Measurements from ENCODE around the gene GOT2. TPM values are rescaled to one million over a fixed set of nuclear protein-coding genes. Genes with fewer than 3 reads are reported as not detected.

Gene GOT2
- total RNA-seq, 1 experiment from 2014 or later: 135 TPM

- intact Hi-C loops (cut with micrococcal nuclease): no loop called here
- Histone ChIP-seq H3K9me2 (ENCODE audit: insufficient read depth) (no peaks in the 10 kb centered on the region), H3K9me3 (ENCODE audit: control insufficient read depth in 1 of 2, insufficient read depth in 1 of 2, low read depth in 1 of 2, low read length in 2 of 2) (no peaks in the 10 kb centered on the region), H3K36me3 (ENCODE audit: control insufficient read depth in 1 of 2, insufficient read depth in 2 of 2, low read length in 2 of 2) (no peaks in the 10 kb centered on the region; a peak in 1 of 4 replicates), H3K4me1 (ENCODE audit: control insufficient read depth in 1 of 2, insufficient read depth in 2 of 2, low read length in 2 of 2) (peaks cover 0 to 11% of the 10 kb centered on the region in 2 experiments; a peak in 2 of 4 replicates), H2AFZ (ENCODE audit: low read depth, low read length, poor library complexity, severe bottlenecking) (no peak overlapping the region), H4K20me1 (ENCODE audit: insufficient read depth) (no peaks in the 10 kb centered on the region), H3K9ac (ENCODE audit: low read length) (no peak overlapping the region), H3K79me2 (ENCODE audit: insufficient read depth, low read length) (no peaks in the 10 kb centered on the region; the same call in 1 of the 2 replicates), H3K27me3 (ENCODE audit: insufficient read depth, low read length) (no peaks in the 10 kb centered on the region), H3K27ac (ENCODE audit: low read depth, low read length) (no peak overlapping the region), H3K4me2 (ENCODE audit: low read length) (no peak overlapping the region), H3K4me3 (replicated peaks in 1 of 2; ENCODE audit: low read depth in 1 of 2, low read length in 2 of 2) (no peak overlapping the region)
- CTCF ChIA-PET: interaction anchor here (1.7 kb wide), 1 partner anchor 77 kb away, joined by 15 read pairs; no protein-coding TSS in a partner anchor
- no TSS peak for BruUV-seq (replicated peaks)
- POLR2A ChIA-PET: no interaction called here
- DNase-seq (ENCODE audit: low read depth, low spot score): no peak
- RAD21 ChIA-PET (ENCODE audit: low non-redundant PET in 1 of 2, low total read pairs in 2 of 2, uncharacterized antibody in 2 of 2, unreplicated experiment in 2 of 2): interaction anchor here in 1 of 2 experiments (1.5 kb wide), 1 partner anchor 76 kb away, joined by 8 read pairs; no protein-coding TSS in a partner anchor
- ATAC-seq: no peak
- TF ChIP-seq SIN3A (IDR thresholded peaks at IDR 0.05; ENCODE audit: low read depth): no peak
- TF ChIP-seq POLR2AphosphoS5 (IDR thresholded peaks at IDR 0.05; ENCODE audit: low read depth, low read length): no peak
- TF ChIP-seq YY1 (IDR thresholded peaks at IDR 0.05; ENCODE audit: extremely low read depth, insufficient replicate concordance, low read depth, low read length): no peak
- no peak for TF ChIP-seq CBX3 (IDR thresholded peaks at IDR 0.05; ENCODE audit: low read depth)
- TF ChIP-seq EZH2phosphoT487 (IDR thresholded peaks at IDR 0.05; ENCODE audit: borderline replicate concordance): no peak
- TF ChIP-seq ZFX (IDR thresholded peaks at IDR 0.05): no peak
- no peak for TF ChIP-seq EZH2 (IDR thresholded peaks at IDR 0.05)
- TF ChIP-seq ELF1 (IDR thresholded peaks at IDR 0.05; ENCODE audit: borderline replicate concordance, low read depth): no peak
- no peak for TF ChIP-seq MAX (IDR thresholded peaks at IDR 0.05)
Measured at GRCh38 chr16:58679763-58680162, 54.4 kb downstream of the GOT2 start.

- Histone ChIP-seq H3K36me3 (ENCODE audit: control insufficient read depth in 1 of 2, insufficient read depth in 2 of 2, low read length in 2 of 2) (no peaks in the 10 kb centered on the region; a peak in 1 of 4 replicates), H4K20me1 (ENCODE audit: insufficient read depth) (no peaks in the 10 kb centered on the region), H3K9ac (ENCODE audit: low read length) (no peak overlapping the region), H3K27me3 (ENCODE audit: insufficient read depth, low read length) (no peaks in the 10 kb centered on the region), H3K9me2 (ENCODE audit: insufficient read depth) (no peaks in the 10 kb centered on the region), H3K4me2 (ENCODE audit: low read length) (no peak overlapping the region), H3K27ac (ENCODE audit: low read depth, low read length) (no peak overlapping the region), H3K9me3 (ENCODE audit: control insufficient read depth in 1 of 2, insufficient read depth in 1 of 2, low read depth in 1 of 2, low read length in 2 of 2) (no peaks in the 10 kb centered on the region), H3K4me3 (replicated peaks in 1 of 2; ENCODE audit: low read depth in 1 of 2, low read length in 2 of 2) (no peak overlapping the region), H3K4me1 (ENCODE audit: control insufficient read depth in 1 of 2, insufficient read depth in 2 of 2, low read length in 2 of 2) (peaks cover 0 to 3% of the 10 kb centered on the region in 2 experiments; a peak in 2 of 4 replicates), H3K79me2 (ENCODE audit: insufficient read depth, low read length) (no peaks in the 10 kb centered on the region), H2AFZ (ENCODE audit: low read depth, low read length, poor library complexity, severe bottlenecking) (no peak overlapping the region)
- DNase-seq (ENCODE audit: low read depth, low spot score): no peak
- intact Hi-C loops (cut with micrococcal nuclease): loop anchor here (1.0 kb wide), 1 partner anchor 78 kb away; no protein-coding TSS in a partner anchor
- TF ChIP-seq MAX (IDR thresholded peaks at IDR 0.05) (no peak), CTCF (IDR thresholded peaks at IDR 0.05 in 2 of 3, conservative IDR thresholded peaks at IDR 0.05 in 1 of 3; ENCODE audit: borderline replicate concordance in 1 of 3, insufficient read depth in 1 of 3, low read depth in 2 of 3, low read length in 2 of 3) (peak in 2 of 3 experiments; percentile 23; a peak in 3 of 6 replicates), POLR2A (IDR thresholded peaks at IDR 0.05; ENCODE audit: borderline replicate concordance, extremely low read depth, insufficient read depth, insufficient read length) (no peak), ELF1 (IDR thresholded peaks at IDR 0.05; ENCODE audit: borderline replicate concordance, low read depth) (no peak), SRF (IDR thresholded peaks at IDR 0.05; ENCODE audit: low read depth) (no peak), RAD21 (IDR thresholded peaks at IDR 0.05; ENCODE audit: low read depth) (peak; percentile 44; the same call in 1 of the 2 replicates)
- POLR2A ChIA-PET: no interaction called here
- RAD21 ChIA-PET (ENCODE audit: low non-redundant PET in 1 of 2, low total read pairs in 2 of 2, uncharacterized antibody in 2 of 2, unreplicated experiment in 2 of 2): interaction anchor here (0.9 to 1.5 kb wide), 2 partner anchors 77 to 78 kb away, joined by 4 to 8 read pairs; no protein-coding TSS in a partner anchor
- ATAC-seq: peak; percentile 73
- no TSS peak for BruUV-seq (replicated peaks)
- CTCF ChIA-PET: interaction anchor here (1.0 to 1.7 kb wide), 2 partner anchors 78 to 337 kb away, joined by 3 to 15 read pairs; no protein-coding TSS in a partner anchor
Measured at GRCh38 chr16:58678716-58679115, 55.4 kb downstream of the GOT2 start.
